ENCODE measurements around the gene DAB2IP.

DNA sequence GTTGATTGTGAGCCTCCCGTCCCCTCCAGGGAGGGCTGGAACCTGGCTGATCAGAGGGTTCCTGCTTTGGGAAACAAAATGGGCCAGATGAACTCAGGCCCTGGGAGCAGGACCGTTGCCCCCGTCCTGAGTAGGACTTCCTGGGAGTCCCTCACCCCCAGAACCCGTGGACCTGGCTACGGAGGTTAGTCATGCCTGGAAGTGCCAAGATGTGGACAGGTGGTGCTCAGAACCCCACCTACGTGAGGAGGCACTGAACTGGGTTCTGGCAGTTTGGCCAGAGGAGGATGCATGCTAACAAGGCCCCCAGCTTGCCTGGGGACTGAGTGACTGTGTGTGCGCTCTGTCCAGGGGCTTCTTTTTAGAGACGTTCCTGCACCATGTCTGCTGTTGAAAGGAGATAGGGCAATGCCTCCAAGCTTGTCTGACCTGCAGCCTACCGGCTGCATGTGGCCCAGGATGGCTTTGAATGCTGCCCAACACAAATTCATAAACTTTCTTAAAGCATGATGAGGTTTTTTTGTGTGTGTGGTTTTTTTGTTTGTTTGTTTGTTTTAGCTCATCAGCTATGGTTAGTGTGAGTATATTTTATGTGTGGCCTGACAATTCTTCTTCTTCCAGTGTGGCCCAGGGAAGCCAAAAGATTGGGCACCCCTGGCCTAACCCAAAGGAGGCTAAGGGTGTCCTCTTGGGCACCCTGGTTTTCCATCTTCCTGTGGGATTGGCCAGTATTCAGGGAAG is 1.8 kb upstream of the DAB2IP start:
- TF ChIP-seq, protein P1, sequence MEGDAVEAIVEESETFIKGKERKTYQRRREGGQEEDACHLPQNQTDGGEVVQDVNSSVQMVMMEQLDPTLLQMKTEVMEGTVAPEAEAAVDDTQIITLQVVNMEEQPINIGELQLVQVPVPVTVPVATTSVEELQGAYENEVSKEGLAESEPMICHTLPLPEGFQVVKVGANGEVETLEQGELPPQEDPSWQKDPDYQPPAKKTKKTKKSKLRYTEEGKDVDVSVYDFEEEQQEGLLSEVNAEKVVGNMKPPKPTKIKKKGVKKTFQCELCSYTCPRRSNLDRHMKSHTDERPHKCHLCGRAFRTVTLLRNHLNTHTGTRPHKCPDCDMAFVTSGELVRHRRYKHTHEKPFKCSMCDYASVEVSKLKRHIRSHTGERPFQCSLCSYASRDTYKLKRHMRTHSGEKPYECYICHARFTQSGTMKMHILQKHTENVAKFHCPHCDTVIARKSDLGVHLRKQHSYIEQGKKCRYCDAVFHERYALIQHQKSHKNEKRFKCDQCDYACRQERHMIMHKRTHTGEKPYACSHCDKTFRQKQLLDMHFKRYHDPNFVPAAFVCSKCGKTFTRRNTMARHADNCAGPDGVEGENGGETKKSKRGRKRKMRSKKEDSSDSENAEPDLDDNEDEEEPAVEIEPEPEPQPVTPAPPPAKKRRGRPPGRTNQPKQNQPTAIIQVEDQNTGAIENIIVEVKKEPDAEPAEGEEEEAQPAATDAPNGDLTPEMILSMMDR (IDR thresholded peaks at IDR 0.05): no peak
- no peak for TF ChIP-seq POLR2A (IDR thresholded peaks at IDR 0.05)

Data from stomach (tissue), 4 donors.